CD4-positive, alpha-beta memory T cell (primary cell): Measurements from ENCODE around the gene CCL5. TPM values are rescaled to one million over a fixed set of nuclear protein-coding genes. Genes with fewer than 3 reads are reported as not detected.

Experiments
- CTCF ChIA-PET: fragments of 350-600 bp; sonication (Branson Sonifier 250); formaldehyde crosslinking; loops from one replicate; lab custom pipeline; 2021; ENCODE audit warnings: inconsistent platforms; ENCODE audit not compliant: partially characterized antibody; lab: Charles Lee
- POLR2A ChIA-PET: fragments of 350-600 bp; sonication (Branson Sonifier 250); formaldehyde crosslinking; loops from one replicate; lab custom pipeline; 2021; ENCODE audit not compliant: partially characterized antibody; lab: Charles Lee
- DNase-seq, 5 donors: peaks; one replicate each; pipeline versions ENCODE4 v3.0.0 to v3.0.0-alpha.2; 2020 to 2022; ENCODE audit warnings: mixed read lengths in 1 of 5
- H3K27ac ChIP-seq: one replicate; pipeline ENCODE4 v1.7.0; 2013; ENCODE audit warnings: low read depth, low read length
- H3K27me3 ChIP-seq: 2 replicates; pipeline ENCODE4 v1.7.0; 2013; ENCODE audit warnings: mild to moderate bottlenecking, low read length, moderate library complexity; ENCODE audit not compliant: insufficient read depth
- H3K36me3 ChIP-seq: 2 replicates; pipeline ENCODE4 v1.7.0; 2013; ENCODE audit warnings: mild to moderate bottlenecking, low read length, moderate library complexity; ENCODE audit not compliant: insufficient read depth
- H3K4me1 ChIP-seq: 2 replicates; pipeline ENCODE4 v1.7.0; 2013; ENCODE audit warnings: mild to moderate bottlenecking, low read length, moderate library complexity; ENCODE audit not compliant: insufficient read depth
- H3K4me3 ChIP-seq, 2 donors: one replicate each; pipeline ENCODE4 v1.7.0; 2013; ENCODE audit warnings: low read length in 2 of 2, mild to moderate bottlenecking in 1 of 2
- H3K9me3 ChIP-seq, 2 donors: one replicate each; pipeline ENCODE4 v1.7.0; 2013; ENCODE audit warnings: low read length in 2 of 2, control low read depth in 1 of 2; ENCODE audit not compliant: control insufficient read depth in 1 of 2
- H3K27ac Mint-ChIP-seq, 7 donors: one replicate each; pipeline ENCODE4 v1.8.0; 2020 to 2021; ENCODE audit warnings: mixed read lengths in 7 of 7, mild to moderate bottlenecking in 6 of 7, inconsistent platforms in 3 of 7, moderate library complexity in 3 of 7
- H3K27me3 Mint-ChIP-seq, 2 donors: one replicate each; pipeline ENCODE4 v1.8.0; 2020 to 2021; ENCODE audit warnings: mixed read lengths in 2 of 2
- H3K36me3 Mint-ChIP-seq, 2 donors: one replicate each; pipeline ENCODE4 v1.8.0; 2020 to 2021; ENCODE audit warnings: mixed read lengths in 2 of 2, inconsistent platforms in 1 of 2, mild to moderate bottlenecking in 1 of 2
- H3K4me1 Mint-ChIP-seq, 4 donors: one replicate each; pipeline ENCODE4 v1.8.0; 2020 to 2021; ENCODE audit warnings: mixed read lengths in 4 of 4, mild to moderate bottlenecking in 1 of 4
- H3K4me3 Mint-ChIP-seq, 8 donors: one replicate each; pipeline ENCODE4 v1.8.0; 2020 to 2021; ENCODE audit warnings: mixed read lengths in 8 of 8, mild to moderate bottlenecking in 7 of 8, moderate library complexity in 6 of 8, inconsistent platforms in 3 of 8
- H3K9me3 Mint-ChIP-seq, 8 donors: one replicate each; pipeline ENCODE4 v1.8.0; 2020 to 2021; ENCODE audit warnings: mixed read lengths in 8 of 8, mild to moderate bottlenecking in 5 of 8, inconsistent platforms in 3 of 8, moderate library complexity in 1 of 8
- intact Hi-C: fragments of 100-400 bp; cut with micrococcal nuclease; formaldehyde crosslinking; loops from one replicate; pipeline ENCODE4 v1.15.1; 2023
- polyA plus RNA-seq, 2 donors: library from polyadenylated mRNA; unstranded; fragments of 300-500 nt; fragmentation: Illumina TruSeq; gene quantifications; one replicate each; pipeline ENCODE4 v1.2.3, GENCODE V29; 2021
- total RNA-seq, 2 experiments: library from RNA; stranded (reverse); gene quantifications; one replicate each; pipeline ENCODE4 v1.2.3, GENCODE V29; 2021

CCL5 gene
- total and polyA plus RNA-seq, 4 experiments from 2014 or later, result 156 to 309 (median 244) TPM

DNA sequence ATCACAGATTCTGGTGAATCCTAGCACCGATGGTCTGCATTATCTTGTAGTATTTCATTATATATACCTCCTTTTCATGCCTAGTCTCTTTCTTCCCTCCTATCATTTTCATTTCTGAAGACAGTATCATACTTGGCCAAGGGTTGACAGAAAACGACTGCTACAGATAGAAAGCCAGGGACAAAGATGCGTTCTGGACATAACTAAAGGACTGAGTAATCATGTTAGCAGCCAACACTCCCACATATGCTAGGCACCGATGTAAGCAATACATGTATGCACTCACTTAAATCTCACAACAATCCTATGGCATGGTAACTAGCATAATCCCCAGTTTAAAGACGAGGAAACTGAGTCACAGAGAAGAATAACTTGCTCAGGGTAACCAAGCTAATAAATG is 27.5 kb upstream of the CCL5 start:
- POLR2A ChIA-PET, result interaction anchor here (1.7 to 2.8 kb wide), 4 partner anchors 17 to 58 kb away, joined by 5 to 19 read pairs (median 7); partner anchors contain the start of gene CCL5
- intact Hi-C loops, result loop anchor here (1.0 to 5.0 kb wide), 2 partner anchors 35 to 58 kb away; no protein-coding TSS in a partner anchor
- Mint-ChIP-seq H3K9me3 (no peaks in the 10 kb centered on the region), H3K27ac (no peak overlapping the region), H3K27me3 (no peaks in the 10 kb centered on the region), H3K36me3 (no peaks in the 10 kb centered on the region), H3K4me1 (peaks cover 0 to 10% (median 6%) of the 10 kb centered on the region in 4 donors), H3K4me3 (no peak overlapping the region)
- Histone ChIP-seq H3K9me3 (no peaks in the 10 kb centered on the region), H3K36me3 (no peaks in the 10 kb centered on the region), H3K4me3 (no peak overlapping the region), H3K4me1 (no peaks in the 10 kb centered on the region), H3K27me3 (no peaks in the 10 kb centered on the region), H3K27ac (no peak overlapping the region)
- DNase-seq, result no peak
- CTCF ChIA-PET, result interaction anchor here (0.6 to 2.4 kb wide), 7 partner anchors 9 to 58 kb away, joined by 3 to 10 read pairs (median 4); no protein-coding TSS in a partner anchor

DNA sequence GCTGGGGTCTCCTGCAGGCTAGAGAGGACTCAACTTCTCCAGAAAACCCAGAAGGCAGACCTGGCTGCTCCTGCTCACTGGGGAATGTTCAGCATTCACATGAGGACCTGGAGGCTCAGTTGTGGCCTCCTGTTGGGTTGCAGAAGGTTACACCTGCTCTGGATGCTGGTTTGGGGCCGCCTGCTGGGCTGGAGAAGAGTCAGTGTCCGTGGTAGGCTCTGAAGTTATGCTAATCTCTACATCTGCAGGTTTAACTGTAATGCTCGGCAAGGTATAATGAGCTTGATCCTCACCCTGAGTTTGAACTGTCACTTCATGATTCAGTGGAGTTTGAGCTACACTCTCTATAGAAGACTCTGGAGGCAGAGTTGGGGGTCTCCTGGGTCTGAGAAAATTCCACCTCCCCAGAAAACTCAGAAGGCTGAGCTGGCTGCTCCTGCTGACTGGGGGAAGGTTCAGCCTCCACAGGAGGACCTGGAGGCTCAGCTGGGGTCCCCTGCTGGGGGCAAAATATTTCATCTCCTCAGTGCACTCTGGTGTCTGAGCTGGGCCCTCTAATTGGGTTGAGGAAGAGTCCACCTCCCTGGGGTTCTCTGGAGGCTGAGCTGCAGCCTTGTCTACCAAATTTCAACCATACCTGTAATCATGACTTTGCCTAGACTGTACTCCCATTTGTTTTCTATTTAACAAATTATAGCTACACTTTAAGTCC is 26.9 kb upstream of the CCL5 start:
- intact Hi-C loops, result loop anchor here (1.0 to 5.0 kb wide), 2 partner anchors 35 to 58 kb away; no protein-coding TSS in a partner anchor
- H3K4me1 ChIP-seq, result no peaks in the 10 kb centered on the region
- no peak overlapping the region for H3K4me3 ChIP-seq
- ChIA-PET CTCF (interaction anchor here (0.6 to 2.4 kb wide), 7 partner anchors 9 to 57 kb away, joined by 3 to 10 read pairs (median 4); no protein-coding TSS in a partner anchor), POLR2A (interaction anchor here (0.6 to 2.8 kb wide), 6 partner anchors 16 to 971 kb away, joined by 3 to 19 read pairs (median 6); partner anchors contain the start of gene CCL5)
- Mint-ChIP-seq H3K36me3 (no peaks in the 10 kb centered on the region), H3K27me3 (no peaks in the 10 kb centered on the region), H3K4me1 (peaks cover 0 to 12% (median 6%) of the 10 kb centered on the region in 4 donors), H3K9me3 (no peaks in the 10 kb centered on the region), H3K4me3 (no peak overlapping the region), H3K27ac (peak overlapping the region in 1 of 7 donors; percentile 23)
- no peaks in the 10 kb centered on the region for H3K36me3 ChIP-seq
- no peak overlapping the region for H3K27ac ChIP-seq
- H3K27me3 ChIP-seq, result no peaks in the 10 kb centered on the region
- no peaks in the 10 kb centered on the region for H3K9me3 ChIP-seq
- no peak for DNase-seq

DNA sequence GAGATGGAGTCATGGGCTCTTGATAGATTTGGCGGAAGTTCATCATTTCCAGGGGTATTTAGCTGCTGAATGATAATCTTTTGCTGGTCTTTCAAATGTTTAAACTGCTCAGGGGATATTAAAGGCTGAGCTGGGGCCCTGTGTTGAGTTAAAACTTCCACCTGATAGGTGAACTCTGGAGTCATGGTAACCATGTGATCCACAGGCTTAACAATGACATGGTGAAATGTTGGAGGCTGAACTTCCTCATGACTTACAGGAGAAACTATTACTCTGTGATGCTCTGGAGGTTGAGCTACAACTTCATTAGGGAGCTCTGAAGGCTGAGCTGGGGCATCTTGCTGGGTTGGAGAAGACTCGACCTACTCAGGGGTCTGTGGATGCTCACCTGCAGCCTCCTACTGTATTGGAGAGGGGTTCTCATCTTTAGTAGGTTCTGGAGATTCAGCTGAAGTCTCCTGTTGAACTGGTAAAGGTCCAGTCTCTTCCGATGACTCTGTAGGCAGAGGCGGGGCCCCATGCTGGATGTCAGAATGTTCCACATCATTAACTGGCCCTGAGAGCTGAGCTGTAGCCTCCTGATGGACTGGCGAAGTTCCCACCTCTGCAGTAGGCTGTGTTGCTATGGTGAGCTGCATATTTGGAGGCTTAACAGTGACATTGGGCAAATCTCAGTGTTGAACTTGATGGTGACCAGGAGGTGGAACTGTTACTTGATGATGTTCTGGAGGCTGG is 26.2 kb upstream of the CCL5 start:
- no peaks in the 10 kb centered on the region for H3K27me3 Mint-ChIP-seq
- Histone ChIP-seq H3K9me3 (no peaks in the 10 kb centered on the region), H3K36me3 (no peaks in the 10 kb centered on the region), H3K4me1 (no peaks in the 10 kb centered on the region), H3K27ac (no peak overlapping the region), H3K4me3 (no peak overlapping the region), H3K27me3 (no peaks in the 10 kb centered on the region)
- H3K4me3 Mint-ChIP-seq, result no peak overlapping the region
- H3K9me3 Mint-ChIP-seq, result no peaks in the 10 kb centered on the region
- H3K27ac Mint-ChIP-seq, result peak overlapping the region in 1 of 7 donors; percentile 11
- POLR2A ChIA-PET, result interaction anchor here (0.6 to 2.8 kb wide), 6 partner anchors 16 to 970 kb away, joined by 3 to 19 read pairs (median 6); partner anchors contain the start of gene CCL5
- no peak for DNase-seq
- H3K36me3 Mint-ChIP-seq, result no peaks in the 10 kb centered on the region
- peaks cover 0 to 9% (median 6%) of the 10 kb centered on the region in 4 donors for H3K4me1 Mint-ChIP-seq
- intact Hi-C loops, result loop anchor here (5.0 kb wide), 1 partner anchor 34 kb away; no protein-coding TSS in a partner anchor
- CTCF ChIA-PET, result interaction anchor here (1.2 to 2.4 kb wide), 4 partner anchors 10 to 57 kb away, joined by 3 to 10 read pairs (median 6); no protein-coding TSS in a partner anchor

DNA sequence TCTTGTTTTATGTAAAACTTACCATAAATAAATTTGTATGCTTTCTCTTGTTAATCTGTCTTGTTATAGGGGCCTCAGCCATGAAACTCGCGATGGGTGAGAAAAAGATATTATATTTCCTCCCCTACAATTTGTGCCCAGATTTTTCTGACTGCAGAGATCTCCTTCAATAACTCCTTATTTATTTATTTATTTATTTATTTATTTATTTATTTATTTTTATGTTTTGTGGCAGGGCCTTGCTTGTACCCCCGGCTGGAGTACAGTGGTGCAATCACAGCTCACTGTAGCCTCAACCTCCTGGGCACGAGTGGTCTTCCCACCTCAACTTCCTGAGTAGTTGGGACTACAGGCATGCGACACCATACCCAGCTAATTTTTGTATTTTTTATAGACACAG is 23.3 kb upstream of the CCL5 start:
- ChIA-PET POLR2A (interaction anchor here (1.0 to 8.0 kb wide), 3 partner anchors 24 to 62 kb away, joined by 3 to 113 read pairs (median 6); partner anchors contain the start of gene CCL5), CTCF (no interaction called here)
- Mint-ChIP-seq H3K4me3 (no peak overlapping the region), H3K9me3 (no peaks in the 10 kb centered on the region), H3K4me1 (peaks cover 14 to 37% (median 28%) of the 10 kb centered on the region in 4 donors), H3K36me3 (no peaks in the 10 kb centered on the region), H3K27me3 (no peaks in the 10 kb centered on the region), H3K27ac (peak overlapping the region in 1 of 7 donors; percentile 27)
- intact Hi-C loops, result no loop called here
- Histone ChIP-seq H3K27ac (no peak overlapping the region), H3K4me1 (peaks cover 23% of the 10 kb centered on the region), H3K27me3 (no peaks in the 10 kb centered on the region), H3K36me3 (no peaks in the 10 kb centered on the region), H3K9me3 (no peaks in the 10 kb centered on the region), H3K4me3 (no peak overlapping the region)
- no peak for DNase-seq

DNA sequence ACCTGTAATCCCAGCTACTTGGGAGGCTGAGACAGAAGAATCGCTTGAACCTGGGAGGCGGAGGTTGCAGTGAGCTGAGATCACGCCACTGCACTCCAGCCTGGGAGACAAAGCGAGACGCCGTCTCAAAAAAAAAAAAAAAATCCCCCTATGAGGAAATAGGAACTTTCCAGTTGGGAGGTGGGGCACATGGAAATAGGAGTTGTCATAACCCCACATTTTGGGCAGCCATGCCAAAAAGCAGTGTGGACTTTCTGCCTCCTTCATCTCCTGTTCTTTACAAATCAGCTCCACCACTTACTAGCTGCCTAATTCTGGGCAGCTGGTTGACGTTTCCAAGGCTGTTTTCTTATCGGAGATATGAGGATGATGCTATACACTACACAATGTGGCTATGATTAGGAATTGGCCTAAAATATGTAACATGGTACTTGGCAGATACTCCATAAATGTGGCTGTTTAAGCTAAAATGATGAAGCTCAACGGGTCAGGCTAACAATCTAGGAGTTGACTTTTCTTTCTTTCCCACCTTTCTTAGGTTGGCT is 21.5 kb upstream of the CCL5 start:
- Mint-ChIP-seq H3K27me3 (no peaks in the 10 kb centered on the region), H3K27ac (peak overlapping the region in 2 of 7 donors; percentile 77 to 82), H3K9me3 (no peaks in the 10 kb centered on the region), H3K4me3 (no peak overlapping the region), H3K36me3 (no peaks in the 10 kb centered on the region), H3K4me1 (peaks cover 18 to 49% (median 34%) of the 10 kb centered on the region in 4 donors)
- Histone ChIP-seq H3K27ac (no peak overlapping the region), H3K36me3 (no peaks in the 10 kb centered on the region), H3K4me3 (no peak overlapping the region), H3K4me1 (peaks cover 34% of the 10 kb centered on the region), H3K9me3 (no peaks in the 10 kb centered on the region), H3K27me3 (no peaks in the 10 kb centered on the region)
- intact Hi-C loops, result no loop called here
- DNase-seq, result no peak
- ChIA-PET POLR2A (interaction anchor here (1.7 to 8.0 kb wide), 4 partner anchors 11 to 30 kb away, joined by 3 to 113 read pairs (median 35); partner anchors contain the start of gene CCL5), CTCF (interaction anchor here (0.5 to 2.0 kb wide), 3 partner anchors 25 to 245 kb away, joined by 3 to 6 read pairs (median 5); no protein-coding TSS in a partner anchor)

DNA sequence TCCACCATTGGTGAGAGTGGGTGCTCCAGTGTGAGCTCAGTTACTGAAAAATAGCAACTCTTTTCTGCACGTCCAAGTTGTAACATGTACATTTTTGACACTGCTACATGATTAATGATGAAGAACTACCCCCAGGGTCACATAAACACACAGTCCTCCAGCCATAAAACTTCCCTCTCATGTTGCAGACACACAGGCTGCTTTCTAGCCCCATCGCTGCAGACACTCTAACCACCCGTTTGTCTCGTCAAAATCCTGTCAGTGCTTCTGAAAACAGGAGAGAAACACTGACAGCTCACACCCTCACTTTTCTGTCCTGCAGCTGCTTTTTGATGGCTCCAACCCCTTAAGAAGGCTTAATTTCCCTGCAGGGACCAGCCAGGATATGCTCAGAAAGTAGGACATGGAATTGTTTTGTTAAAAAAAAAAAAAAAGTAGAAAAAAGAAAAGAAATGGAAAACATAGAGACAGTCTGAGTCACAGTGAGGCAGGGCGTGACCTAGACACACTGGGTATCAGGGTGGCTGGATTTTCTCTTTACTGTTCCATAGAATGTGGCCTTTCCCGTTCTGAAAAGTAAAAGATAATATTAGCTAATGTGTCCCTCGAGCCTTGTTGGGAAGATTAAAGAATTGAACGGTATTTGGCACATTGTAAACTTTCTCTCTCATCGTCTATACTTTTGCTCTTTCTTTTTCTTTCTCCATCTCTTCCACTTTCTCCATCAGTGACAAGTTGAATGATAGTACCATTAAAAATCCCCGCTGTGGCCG is 20.7 kb upstream of the CCL5 start:
- peak overlapping the region; percentile 67 to 94 (median 87) for H3K27ac Mint-ChIP-seq
- POLR2A ChIA-PET, result interaction anchor here (0.7 to 8.0 kb wide), 9 partner anchors 10 to 46 kb away, joined by 3 to 113 read pairs (median 4); partner anchors contain the start of genes CCL5 and HEATR9
- H3K4me1 ChIP-seq, result peaks cover 41% of the 10 kb centered on the region

More for the DNA sequence above, 20.7 kb upstream of the CCL5 start:
- peak in 1 of 5 donors; percentile 51 for DNase-seq
- H3K27ac ChIP-seq, result no peak overlapping the region
- H3K9me3 ChIP-seq, result no peaks in the 10 kb centered on the region
- no peaks in the 10 kb centered on the region for H3K36me3 Mint-ChIP-seq
- no peaks in the 10 kb centered on the region for H3K27me3 ChIP-seq
- H3K4me3 Mint-ChIP-seq, result peak overlapping the region in 7 of 8 donors; percentile 17 to 75 (median 64)
- intact Hi-C loops, result no loop called here
- peaks cover 21 to 57% (median 40%) of the 10 kb centered on the region in 4 donors for H3K4me1 Mint-ChIP-seq
- H3K9me3 Mint-ChIP-seq, result peaks cover 0 to 3% (median 0%) of the 10 kb centered on the region in 8 donors
- no peaks in the 10 kb centered on the region for H3K36me3 ChIP-seq
- no peak overlapping the region for H3K4me3 ChIP-seq
- CTCF ChIA-PET, result interaction anchor here (1.0 to 2.0 kb wide), 3 partner anchors 10 to 51 kb away, joined by 3 to 6 read pairs (median 5); no protein-coding TSS in a partner anchor
- H3K27me3 Mint-ChIP-seq, result peaks cover 0 to 2% of the 10 kb centered on the region in 2 donors
